Measurements from ENCODE around the gene LRP1-AS.

Gene LRP1-AS

GRCh38 chr12:57180321-57180989 is 33.0 kb upstream of the LRP1-AS start:
- DNase-seq (ENCODE audit: low read depth in 2 of 2) = no peak

- DNase-seq (ENCODE audit: low read depth in 2 of 2) = no peak
Measured at GRCh38 chr12:57179331-57180086, 32.1 kb upstream of the LRP1-AS start.

- DNase-seq (ENCODE audit: low read depth in 2 of 2) = no peak
Measured at GRCh38 chr12:57178213-57178612, 30.8 kb upstream of the LRP1-AS start.

GRCh38 chr12:57177354-57177753 is 29.9 kb upstream of the LRP1-AS start:
- no peak for DNase-seq (ENCODE audit: low read depth in 2 of 2)

GRCh38 chr12:57176846-57177245 is 29.4 kb upstream of the LRP1-AS start:
- DNase-seq (ENCODE audit: low read depth in 2 of 2) = no peak

DNA sequence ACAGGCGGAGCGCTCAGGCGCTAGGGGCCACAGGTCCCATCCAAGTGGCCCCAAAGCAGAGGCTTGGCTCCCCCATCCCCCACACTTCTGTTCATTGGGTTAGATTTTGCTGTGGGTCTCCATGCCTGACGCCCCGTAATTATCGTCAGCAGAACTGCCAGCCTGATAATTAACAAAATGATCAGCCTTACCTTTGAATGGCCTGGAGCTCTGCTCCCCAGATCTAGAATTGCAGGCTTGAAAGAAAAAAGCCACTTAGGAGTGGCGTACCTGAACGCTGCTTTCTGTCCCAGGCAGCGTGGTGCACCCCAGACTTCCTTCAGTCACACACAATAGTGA is 28.7 kb upstream of the LRP1-AS start:
- DNase-seq (ENCODE audit: low read depth in 2 of 2) = no peak

DNA sequence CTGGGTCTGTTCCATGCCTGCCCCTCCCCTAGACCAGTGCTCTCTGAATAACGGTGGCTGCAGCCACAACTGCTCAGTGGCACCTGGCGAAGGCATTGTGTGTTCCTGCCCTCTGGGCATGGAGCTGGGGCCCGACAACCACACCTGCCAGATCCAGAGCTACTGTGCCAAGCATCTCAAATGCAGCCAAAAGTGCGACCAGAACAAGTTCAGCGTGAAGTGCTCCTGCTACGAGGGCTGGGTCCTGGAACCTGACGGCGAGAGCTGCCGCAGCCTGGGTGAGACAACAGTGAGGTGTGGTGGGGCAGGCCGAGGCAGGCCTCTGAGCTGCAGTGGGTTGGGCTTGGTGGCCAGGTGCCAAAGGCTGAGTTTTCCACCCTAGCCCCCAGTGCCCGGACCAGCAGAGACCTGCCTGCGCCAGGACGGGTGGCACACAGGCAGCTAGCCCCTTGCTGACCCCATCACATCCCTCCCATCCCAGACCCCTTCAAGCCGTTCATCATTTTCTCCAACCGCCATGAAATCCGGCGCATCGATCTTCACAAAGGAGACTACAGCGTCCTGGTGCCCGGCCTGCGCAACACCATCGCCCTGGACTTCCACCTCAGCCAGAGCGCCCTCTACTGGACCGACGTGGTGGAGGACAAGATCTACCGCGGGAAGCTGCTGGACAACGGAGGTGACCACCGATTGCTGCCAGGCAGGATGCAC is 28.2 kb upstream of the LRP1-AS start:
- DNase-seq (ENCODE audit: low read depth in 2 of 2) = peak; percentile 43 to 57

DNA sequence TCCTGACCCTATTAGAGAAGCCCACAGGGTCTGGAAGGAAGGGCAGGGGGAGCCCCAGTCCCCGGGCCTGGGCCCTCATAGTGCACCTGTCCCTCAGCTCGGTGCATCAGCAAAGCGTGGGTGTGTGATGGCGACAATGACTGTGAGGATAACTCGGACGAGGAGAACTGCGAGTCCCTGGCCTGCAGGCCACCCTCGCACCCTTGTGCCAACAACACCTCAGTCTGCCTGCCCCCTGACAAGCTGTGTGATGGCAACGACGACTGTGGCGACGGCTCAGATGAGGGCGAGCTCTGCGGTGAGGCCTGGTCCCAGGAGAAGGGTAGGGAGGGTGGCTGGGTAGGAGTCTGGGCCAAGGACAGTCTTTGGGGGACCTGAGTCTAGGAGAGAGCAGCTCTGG is 26.3 kb upstream of the LRP1-AS start:
- DNase-seq (ENCODE audit: low read depth in 2 of 2) = no peak

GRCh38 chr12:57173089-57173488 is 25.7 kb upstream of the LRP1-AS start:
- DNase-seq (ENCODE audit: low read depth in 2 of 2) = peak in 1 of 2 donors; percentile 16

DNA sequence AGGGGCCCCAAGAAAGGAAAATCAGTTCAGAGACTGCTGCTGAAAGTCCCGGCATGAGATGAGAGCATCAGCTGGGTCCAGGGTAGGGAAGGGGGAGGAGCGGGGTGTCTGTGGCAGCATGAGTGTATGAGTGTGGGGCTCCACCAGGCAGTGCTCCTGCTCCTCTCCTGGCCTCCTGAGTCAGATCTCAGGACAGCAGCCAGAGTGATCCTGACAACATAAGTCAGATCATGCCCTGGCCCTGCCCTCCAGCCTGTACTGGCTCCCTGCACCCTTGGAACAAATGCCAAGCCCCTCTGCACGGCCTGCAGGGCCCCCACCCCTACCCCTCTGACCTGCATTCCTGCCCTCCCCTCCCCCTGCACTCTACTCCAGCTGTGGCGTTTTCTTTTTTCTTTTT is 24.2 kb upstream of the LRP1-AS start:
- no peak for DNase-seq (ENCODE audit: low read depth in 2 of 2)

DNA sequence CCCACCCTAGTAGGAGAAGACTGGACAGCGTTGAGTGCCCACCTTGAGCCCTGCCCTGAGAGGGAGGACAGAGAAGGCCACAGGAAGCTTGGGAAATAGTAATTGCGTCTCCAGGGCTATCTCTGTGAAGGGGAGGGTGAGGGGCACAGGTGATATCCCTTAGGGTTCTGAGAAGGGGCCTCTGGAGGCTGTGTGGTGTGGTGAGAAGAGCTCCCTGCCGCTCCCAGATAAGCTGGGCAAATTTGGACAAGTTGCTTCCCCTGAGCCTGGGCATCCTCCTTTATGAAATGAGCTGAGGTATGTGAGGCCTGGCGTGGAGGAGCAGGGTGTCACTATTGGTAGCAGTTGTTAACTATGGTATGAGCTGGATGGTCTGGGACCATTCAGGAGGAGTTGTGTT is 23.5 kb upstream of the LRP1-AS start:
- no peak for DNase-seq (ENCODE audit: low read depth in 2 of 2)

GRCh38 chr12:57170408-57170807 is 23.0 kb upstream of the LRP1-AS start:
- DNase-seq (ENCODE audit: low read depth in 2 of 2) = no peak

DNA sequence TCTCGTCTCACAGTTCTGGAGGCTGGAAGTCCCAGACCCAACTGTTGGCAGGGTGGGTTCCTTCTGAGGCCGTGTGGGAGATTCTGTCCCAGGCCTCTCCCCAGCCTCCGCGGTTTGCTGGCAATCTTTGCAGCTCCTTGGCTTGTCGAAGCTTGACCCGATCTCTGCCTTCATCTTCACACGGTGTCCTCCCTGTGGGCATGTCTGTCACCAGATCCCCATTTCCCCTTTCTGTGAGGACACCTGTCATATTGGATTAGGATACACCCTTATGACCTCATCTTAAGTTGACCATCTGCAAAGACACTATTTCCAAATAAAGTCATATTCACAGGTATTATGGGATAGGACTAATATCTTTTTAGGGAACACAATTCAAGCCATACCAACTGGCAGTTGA is 22.6 kb upstream of the LRP1-AS start:
- no peak for DNase-seq (ENCODE audit: low read depth in 2 of 2)

DNA sequence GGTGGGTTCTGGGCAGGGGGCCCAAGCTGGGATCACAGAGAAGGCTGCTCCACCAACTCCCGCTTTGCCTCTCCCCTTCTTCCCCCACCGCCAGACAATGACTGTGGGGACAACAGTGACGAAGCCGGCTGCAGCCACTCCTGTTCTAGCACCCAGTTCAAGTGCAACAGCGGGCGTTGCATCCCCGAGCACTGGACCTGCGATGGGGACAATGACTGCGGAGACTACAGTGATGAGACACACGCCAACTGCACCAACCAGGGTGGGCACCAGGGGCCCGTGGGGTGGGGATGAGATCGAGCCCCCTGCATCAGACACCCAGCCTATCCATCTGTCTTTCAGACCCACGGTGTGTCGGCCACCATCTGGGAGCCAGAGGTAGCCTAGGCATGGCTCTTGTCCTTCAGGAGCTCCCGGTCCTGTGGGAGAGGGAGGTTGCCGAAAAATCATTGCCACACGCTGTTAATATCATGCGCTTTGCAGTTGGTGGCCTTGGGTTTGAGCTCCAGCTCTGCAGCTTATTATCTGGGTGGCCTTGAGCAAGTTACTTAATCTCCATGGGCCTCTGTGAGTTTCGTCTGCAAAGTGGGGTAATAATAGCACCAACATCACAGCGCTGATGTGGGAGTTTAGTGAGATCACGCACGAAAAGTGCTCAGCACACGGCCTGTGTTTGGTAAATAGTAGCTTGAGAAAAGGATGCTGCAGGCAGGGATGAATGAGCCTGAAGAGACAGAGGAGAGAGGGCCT is 21.8 kb upstream of the LRP1-AS start:
- no peak for DNase-seq (ENCODE audit: low read depth in 2 of 2)

GRCh38 chr12:57168058-57168457 is 20.6 kb upstream of the LRP1-AS start:
- no peak for DNase-seq (ENCODE audit: low read depth in 2 of 2)

DNA sequence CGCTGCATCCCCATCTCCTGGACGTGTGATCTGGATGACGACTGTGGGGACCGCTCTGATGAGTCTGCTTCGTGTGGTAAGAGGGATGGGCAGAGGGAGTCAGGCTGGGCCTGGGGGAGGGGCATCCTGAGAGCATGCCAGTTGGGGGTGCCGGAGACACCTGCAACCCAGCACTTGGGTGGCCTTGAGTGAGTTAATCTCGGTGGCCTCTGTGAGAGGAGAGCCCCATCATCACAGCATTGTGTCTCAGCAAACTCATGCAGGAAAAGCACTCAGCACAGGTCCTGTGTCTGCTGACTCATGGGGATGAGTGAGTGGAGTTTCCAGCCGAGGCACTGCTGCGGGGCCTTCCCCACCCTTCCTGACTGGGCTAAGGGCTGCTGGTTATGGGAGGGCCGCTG is 19.6 kb upstream of the LRP1-AS start:
- peak; percentile 29 to 44 for DNase-seq (ENCODE audit: low read depth in 2 of 2)

DNA sequence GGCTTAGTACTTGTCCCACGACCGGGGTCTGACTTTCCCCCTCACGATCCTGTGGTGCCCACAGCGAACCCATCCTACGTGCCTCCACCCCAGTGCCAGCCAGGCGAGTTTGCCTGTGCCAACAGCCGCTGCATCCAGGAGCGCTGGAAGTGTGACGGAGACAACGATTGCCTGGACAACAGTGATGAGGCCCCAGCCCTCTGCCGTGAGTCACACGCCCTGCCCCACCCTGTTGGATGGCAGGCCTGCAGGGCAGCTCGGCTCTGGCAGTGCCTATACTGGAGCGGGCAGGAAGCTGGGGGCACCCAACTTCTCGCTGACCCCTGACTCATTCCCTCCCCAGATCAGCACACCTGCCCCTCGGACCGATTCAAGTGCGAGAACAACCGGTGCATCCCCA is 18.3 kb upstream of the LRP1-AS start:
- no peak for DNase-seq (ENCODE audit: low read depth in 2 of 2)

- no peak for DNase-seq (ENCODE audit: low read depth in 2 of 2)
Measured at GRCh38 chr12:57164966-57165625, 17.7 kb upstream of the LRP1-AS start.

- no peak for DNase-seq (ENCODE audit: low read depth in 2 of 2)
Measured at GRCh38 chr12:57164454-57164853, 17.0 kb upstream of the LRP1-AS start.

- DNase-seq (ENCODE audit: low read depth in 2 of 2) = no peak
Measured at GRCh38 chr12:57162553-57163125, 15.2 kb upstream of the LRP1-AS start.

DNA sequence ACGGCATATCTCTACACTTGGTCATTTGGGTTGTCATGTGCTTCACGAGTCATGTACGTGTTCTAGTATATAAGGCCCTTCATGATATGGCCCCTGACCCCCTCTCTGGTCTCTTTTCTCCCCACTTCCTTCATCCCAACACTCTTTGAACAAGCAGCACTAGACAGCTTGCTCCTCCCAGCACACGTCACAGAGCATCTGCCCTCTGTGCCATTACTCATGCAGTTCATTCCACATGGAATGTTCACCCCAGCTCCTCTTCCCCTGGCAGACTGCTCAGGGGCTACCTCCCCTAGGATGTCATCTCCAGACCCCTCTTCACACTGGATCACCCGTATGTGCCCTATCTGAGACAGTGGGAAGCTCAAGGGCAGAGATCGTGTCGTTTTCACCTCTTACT is 14.1 kb upstream of the LRP1-AS start:
- DNase-seq (ENCODE audit: low read depth in 2 of 2) = no peak
